ENCODE results near the gene MLLT11. TPM values are rescaled to one million over a fixed set of nuclear protein-coding genes. Genes with fewer than 3 reads are reported as not detected.

Gene MLLT11
- total RNA-seq, 1 experiment from 2014 or later = 5.0 TPM

DNA sequence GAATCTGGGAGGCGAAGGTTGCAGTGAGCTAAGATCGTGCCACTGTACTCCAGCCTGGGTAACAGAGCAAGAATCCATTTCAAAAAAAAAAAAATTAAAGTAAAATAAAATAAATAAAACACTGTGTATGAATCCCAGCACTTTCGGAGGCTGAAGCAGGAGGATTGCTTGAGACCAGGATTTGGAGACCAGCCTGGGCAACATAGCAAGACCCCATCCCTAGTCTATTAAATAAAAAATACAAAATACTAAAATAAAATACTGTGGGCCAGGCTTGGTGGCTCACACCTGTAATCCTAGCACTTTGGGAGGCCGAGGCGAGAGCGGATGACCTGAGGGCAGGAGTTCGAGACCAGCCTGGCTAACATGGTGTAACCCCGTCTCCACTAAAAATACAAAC lies 28.0 kb upstream of the MLLT11 start:
- H3K27ac ChIP-seq (ENCODE audit: low read length) = no peak overlapping the region
- ATAC-seq (no peak), DNase-seq (ENCODE audit: low read depth, low spot score) (no peak)
- no peak overlapping the region for H3K4me3 ChIP-seq (ENCODE audit: low read depth in 2 of 2, low read length in 2 of 2)
- no TSS peak for BruUV-seq (replicated peaks)
- H3K27me3 ChIP-seq (ENCODE audit: control insufficient read depth, insufficient read depth, low read length) = no peaks in the 10 kb centered on the region
- H3K36me3 ChIP-seq (ENCODE audit: control insufficient read depth, insufficient read depth, low read length) = 0 out of 2 replicates have a peak, but pooled peaks cover 2% of the 10 kb centered on the region
- no peaks in the 10 kb centered on the region for H3K4me1 ChIP-seq (ENCODE audit: control insufficient read depth, insufficient read depth, low read length)
- CTCF ChIA-PET = no interaction called here
- POLR2A ChIA-PET = interaction anchor here (0.7 kb wide), 1 partner anchor 109 kb away, joined by 5 read pairs; no protein-coding TSS in a partner anchor
- TF ChIP-seq REST (IDR thresholded peaks at IDR 0.05; ENCODE audit: insufficient read depth in 1 of 2, low read depth in 2 of 2, low read length in 1 of 2) = no peak
- no peak for TF ChIP-seq TCF7L2 (IDR thresholded peaks at IDR 0.05; ENCODE audit: low read depth, low read length)
- TF ChIP-seq CTCF (IDR thresholded peaks at IDR 0.05) = no peak
- TF ChIP-seq POLR2AphosphoS5 (IDR thresholded peaks at IDR 0.05; ENCODE audit: low read depth, low read length) = no peak
- no peak for TF ChIP-seq SIN3A (IDR thresholded peaks at IDR 0.05; ENCODE audit: borderline replicate concordance, insufficient read depth, low read depth, low read length)
- intact Hi-C loops (cut with micrococcal nuclease; ENCODE audit: unreplicated experiment) = no loop called here
- in situ Hi-C loops (cut with HindIII; ENCODE audit: low pct_unique_long_range_greater_than_20kb, low sequenced_read_pairs) = no loop called here
- H3K9me3 ChIP-seq (ENCODE audit: control insufficient read depth, insufficient read depth, low read depth, low read length) = no peaks in the 10 kb centered on the region

- Histone ChIP-seq H3K9me3 (ENCODE audit: control insufficient read depth, insufficient read depth, low read depth, low read length) (no peaks in the 10 kb centered on the region), H3K4me1 (ENCODE audit: control insufficient read depth, insufficient read depth, low read length) (no peaks in the 10 kb centered on the region), H3K27me3 (ENCODE audit: control insufficient read depth, insufficient read depth, low read length) (no peaks in the 10 kb centered on the region), H3K27ac (ENCODE audit: low read length) (no peak overlapping the region), H3K36me3 (ENCODE audit: control insufficient read depth, insufficient read depth, low read length) (0 out of 2 replicates have a peak, but pooled peaks cover 2% of the 10 kb centered on the region), H3K4me3 (ENCODE audit: low read depth in 2 of 2, low read length in 2 of 2) (no peak overlapping the region)
- intact Hi-C loops (cut with micrococcal nuclease; ENCODE audit: unreplicated experiment) (no loop called here), in situ Hi-C loops (cut with HindIII; ENCODE audit: low pct_unique_long_range_greater_than_20kb, low sequenced_read_pairs) (no loop called here)
- BruUV-seq (replicated peaks) = no TSS peak
- CTCF ChIA-PET = interaction anchor here (0.7 kb wide), 1 partner anchor 36 kb away, joined by 3 read pairs; no protein-coding TSS in a partner anchor
- POLR2A ChIA-PET = no interaction called here
- ATAC-seq (no peak), DNase-seq (ENCODE audit: low read depth, low spot score) (no peak)
- no peak for TF ChIP-seq CTCF (IDR thresholded peaks at IDR 0.05)
- no peak for TF ChIP-seq REST (IDR thresholded peaks at IDR 0.05; ENCODE audit: insufficient read depth in 1 of 2, low read depth in 2 of 2, low read length in 1 of 2)
- TF ChIP-seq POLR2AphosphoS5 (IDR thresholded peaks at IDR 0.05; ENCODE audit: low read depth, low read length) = no peak
- TF ChIP-seq TCF7L2 (IDR thresholded peaks at IDR 0.05; ENCODE audit: low read depth, low read length) = no peak
- no peak for TF ChIP-seq SIN3A (IDR thresholded peaks at IDR 0.05; ENCODE audit: borderline replicate concordance, insufficient read depth, low read depth, low read length)
These were observed 25.0 kb upstream of the MLLT11 start for GRCh38 chr1:151035167-151035566.
